22Rv1 (cell line): Measurements from ENCODE around the gene PPM1K.

Experiments used
- H3K27ac ChIP-seq: fragments of 450-650 bp; 2 replicates; pipeline ENCODE4 v1.5.1; 2017
- ZFX ChIP-seq: fragments of 450-650 bp; IDR thresholded peaks from 2 replicates; pipeline ENCODE4 v1.6.1; 2017; ENCODE audit warnings: antibody characterized with exemption, borderline replicate concordance
- TF ChIP-seq, protein P1 (sequence below): fragments of 450-650 bp; IDR thresholded peaks from 2 replicates; pipeline ENCODE4 v1.5.1; 2017; ENCODE audit warnings: mild to moderate bottlenecking

The PPM1K gene

GRCh38 chr4:88291003-88291402, 6.6 kb upstream of the PPM1K start:
- H3K27ac ChIP-seq: no peak overlapping the region
- TF ChIP-seq ZFX: no peak
- TF ChIP-seq, protein P1, sequence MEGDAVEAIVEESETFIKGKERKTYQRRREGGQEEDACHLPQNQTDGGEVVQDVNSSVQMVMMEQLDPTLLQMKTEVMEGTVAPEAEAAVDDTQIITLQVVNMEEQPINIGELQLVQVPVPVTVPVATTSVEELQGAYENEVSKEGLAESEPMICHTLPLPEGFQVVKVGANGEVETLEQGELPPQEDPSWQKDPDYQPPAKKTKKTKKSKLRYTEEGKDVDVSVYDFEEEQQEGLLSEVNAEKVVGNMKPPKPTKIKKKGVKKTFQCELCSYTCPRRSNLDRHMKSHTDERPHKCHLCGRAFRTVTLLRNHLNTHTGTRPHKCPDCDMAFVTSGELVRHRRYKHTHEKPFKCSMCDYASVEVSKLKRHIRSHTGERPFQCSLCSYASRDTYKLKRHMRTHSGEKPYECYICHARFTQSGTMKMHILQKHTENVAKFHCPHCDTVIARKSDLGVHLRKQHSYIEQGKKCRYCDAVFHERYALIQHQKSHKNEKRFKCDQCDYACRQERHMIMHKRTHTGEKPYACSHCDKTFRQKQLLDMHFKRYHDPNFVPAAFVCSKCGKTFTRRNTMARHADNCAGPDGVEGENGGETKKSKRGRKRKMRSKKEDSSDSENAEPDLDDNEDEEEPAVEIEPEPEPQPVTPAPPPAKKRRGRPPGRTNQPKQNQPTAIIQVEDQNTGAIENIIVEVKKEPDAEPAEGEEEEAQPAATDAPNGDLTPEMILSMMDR: no peak

GRCh38 chr4:88286897-88287296, 2.5 kb upstream of the PPM1K start:
- H3K27ac ChIP-seq: no peak overlapping the region
- TF ChIP-seq ZFX: no peak
- TF ChIP-seq, protein P1: no peak

GRCh38 chr4:88285235-88285653, 883 bp upstream of the PPM1K start:
- no peak for TF ChIP-seq ZFX
- TF ChIP-seq, protein P1: no peak
- peak overlapping the region; percentile 96 for H3K27ac ChIP-seq

DNA sequence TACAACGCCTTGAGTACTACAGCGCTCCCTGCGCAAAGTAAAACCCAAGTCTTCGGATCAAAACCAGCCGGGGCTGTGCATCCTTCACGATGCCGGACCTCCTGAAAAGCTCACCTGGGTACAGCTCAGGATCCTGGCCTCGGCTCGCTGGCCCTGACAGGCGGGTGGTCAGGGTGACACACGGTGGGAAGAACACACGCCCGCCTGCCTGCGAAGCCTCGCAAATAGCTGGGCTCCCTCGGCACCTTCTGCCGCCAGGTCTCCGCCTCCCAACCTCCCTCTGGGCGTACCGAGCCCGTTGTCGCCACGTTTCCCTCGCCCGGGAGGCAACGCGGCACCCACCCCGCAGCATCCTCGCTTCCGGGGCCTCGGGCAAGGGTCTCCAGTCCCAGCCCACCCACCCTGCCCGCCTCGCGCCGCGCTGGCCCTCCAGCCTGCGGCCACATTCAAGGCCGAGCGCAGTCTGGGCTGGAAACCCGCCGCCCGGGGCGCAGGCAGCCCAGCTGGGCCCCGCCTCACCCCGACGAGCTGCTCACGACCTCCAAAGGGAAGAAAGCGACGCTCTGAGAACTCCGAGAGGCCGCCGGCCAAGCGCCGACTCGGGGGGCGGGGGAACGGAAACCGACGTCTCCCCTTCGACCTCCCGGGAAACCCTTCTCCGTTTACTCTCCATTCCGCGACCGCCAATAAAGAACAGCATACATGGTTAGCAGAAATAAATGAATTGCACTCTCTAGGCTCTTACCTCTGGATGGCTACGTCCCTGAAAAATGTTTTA, 511 bp downstream of the PPM1K start:
- TF ChIP-seq, protein P1: no peak
- no peak for TF ChIP-seq ZFX
- H3K27ac ChIP-seq: peak overlapping the region; percentile 96

DNA sequence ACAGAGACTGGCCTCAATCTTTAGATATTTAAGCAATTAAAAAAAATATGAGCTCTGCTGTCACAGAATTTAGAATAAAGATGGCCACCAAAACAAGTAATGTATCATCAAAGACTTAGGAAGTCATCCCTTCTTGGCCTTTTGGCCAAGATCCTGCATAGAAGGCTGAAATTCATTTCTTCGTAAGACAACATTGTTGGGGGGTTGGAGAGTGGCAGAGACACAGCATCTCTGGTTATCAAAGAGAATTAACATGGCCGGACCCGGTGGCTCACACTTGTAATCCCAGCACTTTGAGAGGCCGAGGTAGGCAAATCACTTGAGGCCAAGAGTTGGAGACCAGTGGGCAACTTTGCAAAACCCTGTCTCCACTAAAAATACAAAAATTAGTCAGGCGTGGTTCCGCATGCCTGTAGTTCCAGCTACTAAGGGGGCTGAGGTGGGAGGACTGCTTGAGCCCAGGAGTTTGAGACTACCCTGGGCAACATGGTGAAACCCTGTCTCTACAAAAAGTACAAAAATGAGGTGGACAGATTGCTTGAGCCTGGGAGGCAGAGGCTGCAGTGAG, 4.0 kb downstream of the PPM1K start:
- no peak overlapping the region for H3K27ac ChIP-seq
- TF ChIP-seq, protein P1: no peak
- no peak for TF ChIP-seq ZFX

DNA sequence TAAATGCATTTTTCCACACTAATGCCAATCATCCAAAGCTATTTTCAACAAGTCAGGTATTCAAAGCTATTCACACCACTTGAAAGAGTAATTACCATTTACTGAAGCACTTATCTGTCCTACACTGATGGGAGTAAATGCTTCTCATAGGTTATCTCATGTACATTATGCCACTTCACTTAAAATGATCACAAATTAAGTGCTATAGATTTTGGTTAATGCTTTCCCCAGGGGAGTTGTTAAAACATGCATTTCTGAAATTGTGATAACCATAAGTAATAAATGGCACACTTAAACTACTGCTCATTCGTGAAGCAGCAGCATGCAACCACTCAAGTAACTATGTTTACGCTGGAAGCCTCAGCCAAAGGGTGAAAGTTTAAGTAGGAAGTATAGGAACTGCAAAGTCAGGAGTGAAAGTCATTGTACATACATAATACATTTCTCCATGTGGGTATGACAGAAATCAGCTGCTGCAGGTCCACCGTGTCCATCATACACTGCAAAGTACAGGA, 6.6 kb downstream of the PPM1K start:
- TF ChIP-seq, protein P1: no peak
- TF ChIP-seq ZFX: no peak
- no peak overlapping the region for H3K27ac ChIP-seq
